ENCODE data around the gene SOX12.
A peak's percentile ranks its signal among the peaks of the same experiment; 100 is the strongest.

The SOX12 gene

DNA sequence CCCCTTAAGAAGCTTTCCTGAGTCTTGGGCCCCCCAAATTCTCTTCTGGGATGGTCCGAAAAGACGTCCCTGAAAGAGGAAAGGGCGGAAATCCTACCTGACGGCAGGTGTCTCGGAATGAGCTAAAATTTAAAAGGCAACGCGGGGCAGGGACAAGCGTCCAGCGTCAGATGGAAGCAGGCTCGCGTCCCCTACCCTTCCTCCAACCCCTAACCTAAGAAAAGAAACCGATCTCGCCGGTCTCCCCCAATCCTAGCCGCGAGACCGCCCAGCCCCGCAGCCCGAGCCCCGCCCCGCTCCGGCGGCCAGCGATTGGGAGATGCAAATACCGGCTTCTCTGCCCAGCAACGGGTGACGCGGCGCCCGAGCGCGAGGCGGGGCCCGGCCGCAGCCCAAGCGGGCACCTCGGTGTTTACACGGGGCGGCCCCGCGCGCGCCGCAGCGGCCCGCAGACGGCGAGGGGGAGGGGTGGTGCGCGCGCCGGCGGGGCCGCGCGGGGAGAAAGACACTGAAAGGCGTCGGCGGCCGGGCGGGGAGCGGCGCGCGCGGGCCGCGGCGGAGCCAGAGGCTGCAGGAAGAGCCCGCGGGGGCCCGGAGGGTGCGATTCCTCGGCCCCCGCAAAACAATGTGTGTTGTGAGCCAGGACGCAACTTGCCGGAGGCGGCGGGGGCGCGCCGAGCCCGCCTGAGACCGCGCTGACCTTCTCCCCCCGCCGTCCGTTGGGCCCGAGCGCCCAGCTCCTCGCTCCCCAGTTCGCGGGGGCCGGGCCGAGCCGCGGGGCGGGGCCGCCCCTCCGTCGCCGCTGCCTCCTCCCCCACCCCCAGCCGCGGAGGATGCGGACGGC lies at the start of gene SOX12:
TSS of gene SOX12 (plus strand) at position 508 of the 844 bp plus-strand sequence. CDS start 373 bp downstream, outside the sequence.
- ChIA-PET POLR2A (interaction anchor here (1.4 to 4.5 kb wide), 6 partner anchors 13 to 56 kb away, joined by 3 to 25 read pairs (median 5); partner anchors contain the start of genes NRSN2, TRIB3 and ZCCHC3), CTCF (interaction anchor here (0.7 to 3.8 kb wide), 5 partner anchors 13 to 117 kb away, joined by 4 to 18 read pairs (median 6); no protein-coding TSS in a partner anchor)
- no peak for DNase-seq (ENCODE audit: low read depth, low spot score)
- TF ChIP-seq, protein P1, sequence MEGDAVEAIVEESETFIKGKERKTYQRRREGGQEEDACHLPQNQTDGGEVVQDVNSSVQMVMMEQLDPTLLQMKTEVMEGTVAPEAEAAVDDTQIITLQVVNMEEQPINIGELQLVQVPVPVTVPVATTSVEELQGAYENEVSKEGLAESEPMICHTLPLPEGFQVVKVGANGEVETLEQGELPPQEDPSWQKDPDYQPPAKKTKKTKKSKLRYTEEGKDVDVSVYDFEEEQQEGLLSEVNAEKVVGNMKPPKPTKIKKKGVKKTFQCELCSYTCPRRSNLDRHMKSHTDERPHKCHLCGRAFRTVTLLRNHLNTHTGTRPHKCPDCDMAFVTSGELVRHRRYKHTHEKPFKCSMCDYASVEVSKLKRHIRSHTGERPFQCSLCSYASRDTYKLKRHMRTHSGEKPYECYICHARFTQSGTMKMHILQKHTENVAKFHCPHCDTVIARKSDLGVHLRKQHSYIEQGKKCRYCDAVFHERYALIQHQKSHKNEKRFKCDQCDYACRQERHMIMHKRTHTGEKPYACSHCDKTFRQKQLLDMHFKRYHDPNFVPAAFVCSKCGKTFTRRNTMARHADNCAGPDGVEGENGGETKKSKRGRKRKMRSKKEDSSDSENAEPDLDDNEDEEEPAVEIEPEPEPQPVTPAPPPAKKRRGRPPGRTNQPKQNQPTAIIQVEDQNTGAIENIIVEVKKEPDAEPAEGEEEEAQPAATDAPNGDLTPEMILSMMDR (IDR thresholded peaks at IDR 0.05; ENCODE audit: insufficient read depth, low read length, missing control alignments) = no peak
- H3K4me3 ChIP-seq (ENCODE audit: low read depth, low read length) = peak within 1 kb of the TSS; percentile 78

DNA sequence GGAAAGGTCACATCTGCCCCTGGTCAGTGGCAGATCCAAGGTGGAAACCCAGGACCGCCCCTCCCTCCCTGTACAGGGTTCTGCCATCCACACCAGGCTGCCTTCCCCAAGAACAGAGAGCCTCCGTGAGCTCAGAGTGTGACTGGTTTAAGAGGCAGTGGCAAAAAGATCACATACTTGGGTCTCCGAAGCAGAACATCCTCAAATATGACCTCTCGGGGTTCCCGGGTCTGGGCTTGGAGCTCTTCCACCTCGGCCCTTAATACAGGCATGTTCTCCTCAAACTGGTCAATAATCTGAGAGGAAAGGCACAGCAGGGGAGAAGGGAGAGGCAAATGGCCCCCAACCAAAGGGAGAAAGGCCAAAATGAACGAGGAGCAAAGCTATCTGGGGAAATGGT lies 49.6 kb upstream of the SOX12 start:
- DNase-seq (ENCODE audit: low read depth, low spot score) = no peak
- POLR2A ChIA-PET = no interaction called here
- TF ChIP-seq, protein P1 (IDR thresholded peaks at IDR 0.05; ENCODE audit: insufficient read depth, low read length, missing control alignments) = no peak
- no peak overlapping the region for H3K4me3 ChIP-seq (ENCODE audit: low read depth, low read length)
- CTCF ChIA-PET = interaction anchor here (1.6 kb wide), 1 partner anchor 10 kb away, joined by 4 read pairs; no protein-coding TSS in a partner anchor

DNA sequence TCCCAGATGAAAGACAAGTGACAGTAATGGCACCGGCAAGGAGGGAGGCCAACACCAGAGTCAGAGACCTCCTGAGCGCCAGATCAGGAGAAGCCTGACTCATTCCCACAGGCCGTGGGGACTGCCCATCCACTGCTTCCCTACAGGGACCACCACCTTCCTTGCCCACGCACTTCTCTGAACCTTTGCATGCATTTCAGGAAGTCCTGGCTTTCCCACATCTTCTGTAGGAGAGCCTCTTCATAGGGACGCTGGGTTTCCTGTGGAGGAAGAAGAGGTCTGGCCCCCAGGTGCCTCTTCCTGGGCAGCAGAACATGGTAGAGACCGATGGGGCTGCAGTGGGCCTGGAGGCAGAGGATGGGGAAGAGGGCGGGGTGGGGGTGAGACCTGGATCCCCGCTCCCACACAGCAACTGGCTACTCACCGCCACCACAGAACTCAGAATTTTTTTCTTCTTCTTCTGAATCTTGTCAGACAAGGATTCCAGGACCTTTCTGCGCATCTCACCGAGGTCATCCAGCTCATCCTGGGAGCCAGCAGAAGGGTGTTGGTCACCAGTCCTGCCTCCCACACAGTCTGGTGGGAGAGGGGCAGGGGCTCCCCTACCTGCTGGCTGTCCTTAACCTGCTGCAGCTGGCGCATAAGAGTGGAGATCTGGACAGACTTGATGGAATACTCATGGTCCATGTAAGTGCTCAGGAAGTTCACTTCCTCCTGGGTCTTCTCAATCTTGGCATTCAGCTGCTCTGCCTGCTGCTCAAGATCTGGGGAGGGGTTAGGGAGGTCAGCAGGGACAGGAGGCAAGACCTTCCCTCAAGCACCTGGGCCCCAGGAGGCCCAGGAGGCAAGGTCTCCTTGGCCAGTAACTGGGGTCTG lies 48.5 kb upstream of the SOX12 start:
- POLR2A ChIA-PET = no interaction called here
- TF ChIP-seq, protein P1 (IDR thresholded peaks at IDR 0.05; ENCODE audit: insufficient read depth, low read length, missing control alignments) = no peak
- CTCF ChIA-PET = interaction anchor here (1.6 to 2.4 kb wide), 2 partner anchors 9 to 11 kb away, joined by 4 to 15 read pairs; no protein-coding TSS in a partner anchor
- no peak overlapping the region for H3K4me3 ChIP-seq (ENCODE audit: low read depth, low read length)
- DNase-seq (ENCODE audit: low read depth, low spot score) = no peak

DNA sequence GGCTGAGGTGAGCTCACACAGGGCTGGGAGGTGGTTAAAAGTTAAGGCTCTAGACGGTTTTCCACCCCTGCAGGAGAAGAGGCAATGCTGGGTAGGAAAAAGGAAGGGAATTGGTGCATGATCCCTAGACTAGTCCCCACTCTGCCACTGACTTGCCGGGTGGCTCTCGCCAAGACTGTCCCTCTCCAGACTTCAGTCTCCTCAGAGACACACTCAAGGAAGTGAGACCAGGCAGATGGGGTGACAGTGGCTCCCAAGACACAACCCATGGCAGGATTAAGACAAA lies 47.9 kb upstream of the SOX12 start:
- no peak for DNase-seq (ENCODE audit: low read depth, low spot score)
- CTCF ChIA-PET = interaction anchor here (2.4 kb wide), 1 partner anchor 10 kb away, joined by 15 read pairs; no protein-coding TSS in a partner anchor
- H3K4me3 ChIP-seq (ENCODE audit: low read depth, low read length) = no peak overlapping the region
- TF ChIP-seq, protein P1 (IDR thresholded peaks at IDR 0.05; ENCODE audit: insufficient read depth, low read length, missing control alignments) = no peak
- POLR2A ChIA-PET = no interaction called here

DNA sequence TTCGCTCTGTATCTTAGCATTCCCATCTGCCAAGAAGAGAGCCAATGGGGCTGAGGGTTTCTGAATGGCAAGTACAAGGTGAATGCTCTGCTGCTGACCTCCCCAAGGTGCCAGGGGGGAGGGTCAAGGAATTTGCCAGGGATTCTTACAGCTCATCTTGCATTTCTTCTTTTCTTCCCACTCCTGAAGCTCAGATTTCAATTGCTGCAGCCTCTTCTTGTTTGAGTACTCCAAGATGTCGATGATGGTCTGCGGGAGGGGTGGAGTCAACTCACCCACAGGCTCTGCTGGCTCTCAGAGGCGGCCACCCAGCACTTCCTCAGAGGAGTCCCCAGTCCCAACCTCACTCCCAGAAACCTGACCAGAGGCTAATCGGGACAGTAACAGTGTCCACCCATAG lies 47.2 kb upstream of the SOX12 start:
- DNase-seq (ENCODE audit: low read depth, low spot score) = no peak
- no peak overlapping the region for H3K4me3 ChIP-seq (ENCODE audit: low read depth, low read length)
- ChIA-PET CTCF (interaction anchor here (2.4 kb wide), 1 partner anchor 11 kb away, joined by 15 read pairs; no protein-coding TSS in a partner anchor), POLR2A (no interaction called here)
- TF ChIP-seq, protein P1 (IDR thresholded peaks at IDR 0.05; ENCODE audit: insufficient read depth, low read length, missing control alignments) = no peak

Data from AG04449 (cell line).